Stimulated activated CD8-positive, alpha-beta memory T cell treated with anti-CD3 and anti-CD28 coated beads, Interleukin-12 subunit alpha, Interleukin-12 subunit beta, amount 100 ng/mL, for 24 hours (primary cell): ENCODE measurements around the gene F8A3.
"Not testable (repeated sequence)": the region's sequence is repeated elsewhere in the genome, so short reads cannot be mapped to it uniquely, and the experiment has no call there.

ENCODE experiments used
- DNase-seq: peaks from one replicate; pipeline ENCODE4 v3.0.0-alpha.2; 2020; ENCODE audit errors: extremely low read depth

F8A3 gene

GRCh38 chrX:155458471-155458870 lies at the start of gene F8A3:
F8A3 (minus strand) TSS chrX:155458620; CDS start chrX:155458600, 20 bp downstream.
- DNase-seq, result not testable (repeated sequence)

GRCh38 chrX:155505296-155505695 lies 46.9 kb upstream of the F8A3 start:
- DNase-seq, result no peak

- DNase-seq, result not testable (repeated sequence)
Observed at GRCh38 chrX:155495134-155495533, 36.7 kb upstream of the F8A3 start.

- not testable (repeated sequence) for DNase-seq
Observed at GRCh38 chrX:155491421-155491820, 33.0 kb upstream of the F8A3 start.

- not testable (repeated sequence) for DNase-seq
Observed at GRCh38 chrX:155477136-155477535, 18.7 kb upstream of the F8A3 start.

- DNase-seq, result not testable (repeated sequence)
Observed at GRCh38 chrX:155466269-155466938, 8.0 kb upstream of the F8A3 start.

GRCh38 chrX:155460501-155460900 lies 2.1 kb upstream of the F8A3 start:
- not testable (repeated sequence) for DNase-seq

- not testable (repeated sequence) for DNase-seq
Observed at GRCh38 chrX:155457761-155458447, 516 bp downstream of the F8A3 start.

GRCh38 chrX:155441097-155441496 lies 17.3 kb downstream of the F8A3 start:
- no peak for DNase-seq

- DNase-seq, result no peak
Observed at GRCh38 chrX:155435744-155436112, 22.7 kb downstream of the F8A3 start.

- no peak for DNase-seq
Observed at GRCh38 chrX:155434906-155435743, 23.3 kb downstream of the F8A3 start.

GRCh38 chrX:155417769-155418168 lies 40.7 kb downstream of the F8A3 start:
- no peak for DNase-seq
